HG03442 (cell line): ENCODE measurements around the gene LCN10.

ENCODE experiments used
- ATAC-seq: cut with Tn5 transposase; IDR thresholded peaks from one replicate; pipeline ENCODE4 v1.9.1; 2021; ENCODE audit warnings: mild to moderate bottlenecking, moderate library complexity; ENCODE audit not compliant: unreplicated experiment

Gene LCN10

DNA sequence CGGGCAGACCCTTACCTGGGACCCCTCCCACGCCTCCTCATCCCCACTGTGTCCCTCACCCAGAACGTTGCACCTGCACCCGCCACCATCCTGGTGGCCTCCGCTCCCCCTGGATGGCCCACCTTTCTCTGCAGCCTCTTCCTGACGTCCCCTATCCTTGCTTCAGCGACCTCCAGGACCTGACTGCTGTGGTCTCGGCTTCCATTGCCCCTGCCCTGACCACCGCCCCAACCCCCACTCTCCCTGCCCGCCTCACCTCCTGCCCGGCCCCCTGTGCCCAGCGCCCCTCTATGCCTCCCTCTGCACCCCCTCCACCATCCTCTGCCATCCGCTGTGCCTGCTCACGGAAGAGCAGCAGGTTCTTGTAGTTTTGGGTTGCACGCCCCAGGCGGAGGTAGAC, 2.2 kb downstream of the LCN10 start:
- ATAC-seq: no peak

DNA sequence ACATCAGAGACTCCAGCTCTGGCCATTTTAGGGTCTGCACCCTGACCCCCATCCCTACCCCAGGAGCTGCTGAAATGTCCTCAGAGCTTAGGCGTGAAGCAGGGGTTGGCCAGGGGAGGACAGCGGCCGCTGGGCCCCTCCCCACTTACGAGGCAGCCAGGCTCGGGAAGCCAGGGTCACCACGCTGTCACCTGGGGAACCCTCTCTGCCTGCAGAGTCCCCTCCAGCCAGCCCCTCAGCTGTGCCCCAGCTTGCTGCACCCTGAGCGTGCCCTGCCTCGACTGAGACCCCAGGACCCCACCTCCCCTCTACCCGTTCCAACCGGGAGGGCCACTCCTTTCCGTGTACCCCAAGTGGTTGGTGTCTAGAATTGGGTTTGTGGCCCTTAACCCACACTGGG, 2.7 kb downstream of the LCN10 start:
- no peak for ATAC-seq

DNA sequence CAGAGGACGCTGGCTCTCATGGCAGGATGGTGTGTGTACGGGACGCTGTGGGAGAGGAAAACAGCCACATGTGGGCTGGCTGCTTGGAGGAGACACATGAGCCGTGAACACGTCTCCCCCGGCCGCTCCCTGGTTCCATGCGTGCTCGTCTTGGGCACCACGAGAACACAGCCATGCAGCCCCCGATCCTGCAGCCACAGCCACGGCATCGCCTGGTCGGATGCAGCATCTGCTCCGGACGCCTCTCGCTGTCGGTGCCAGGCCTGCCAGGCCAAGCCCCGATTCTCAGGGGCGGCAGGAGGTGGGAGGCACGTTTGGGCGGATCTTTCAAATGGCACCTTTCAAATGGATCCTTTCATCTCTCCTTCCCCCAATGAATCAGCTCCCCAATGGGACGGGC, 3.2 kb downstream of the LCN10 start:
- no peak for ATAC-seq

DNA sequence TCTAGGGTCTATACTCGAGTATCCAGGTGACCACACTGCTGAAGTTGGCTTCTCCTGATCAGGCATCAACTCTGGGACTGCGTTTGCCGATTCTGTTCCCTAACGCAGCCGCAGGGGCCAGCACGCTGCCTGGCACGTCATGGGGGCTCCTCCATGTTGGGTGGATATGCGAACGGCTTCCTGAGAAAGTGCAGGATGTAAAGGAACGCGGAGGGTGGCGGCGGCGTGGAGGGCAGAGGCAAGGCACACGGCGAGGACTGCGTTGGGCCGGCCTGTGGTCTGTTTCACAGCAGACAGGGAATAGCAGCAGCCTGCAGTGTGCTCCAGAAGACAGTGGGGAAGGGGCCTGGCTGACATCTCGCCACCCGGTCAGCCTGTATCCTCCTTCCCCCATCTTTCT, 3.8 kb downstream of the LCN10 start:
- ATAC-seq: no peak

DNA sequence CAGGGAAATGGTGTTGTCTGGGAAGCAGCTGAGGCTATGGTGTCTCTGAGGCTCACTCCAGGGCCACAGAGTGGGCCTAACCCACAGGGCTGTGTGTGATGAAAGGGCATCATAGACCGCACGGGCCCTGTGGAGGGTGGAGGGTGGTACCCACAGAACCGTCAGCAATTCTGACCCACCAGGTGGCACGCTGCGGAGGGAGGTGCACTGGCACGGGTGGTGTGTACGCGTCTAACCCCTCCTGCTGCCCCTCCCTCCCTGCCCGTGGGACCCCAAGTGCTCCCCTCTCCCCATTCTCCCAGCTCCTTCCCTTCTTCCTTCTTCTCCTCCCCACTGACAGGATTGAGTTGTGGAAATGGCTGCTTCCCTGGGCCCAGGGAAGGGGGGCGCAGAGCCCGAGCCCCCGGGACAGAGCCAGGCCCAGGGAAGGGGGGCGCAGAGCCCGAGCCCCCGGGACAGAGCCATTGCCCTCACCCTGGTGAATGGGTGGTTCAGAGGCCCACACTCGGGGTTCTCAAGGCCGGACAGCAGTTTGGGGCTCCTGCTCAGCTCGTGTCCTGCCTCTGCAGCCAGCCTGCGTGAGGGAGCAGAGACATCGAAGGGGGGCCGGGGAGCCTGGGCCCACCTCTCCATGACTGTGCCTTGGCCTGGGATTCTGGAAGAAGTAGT, 6.8 kb downstream of the LCN10 start:
- ATAC-seq: no peak

DNA sequence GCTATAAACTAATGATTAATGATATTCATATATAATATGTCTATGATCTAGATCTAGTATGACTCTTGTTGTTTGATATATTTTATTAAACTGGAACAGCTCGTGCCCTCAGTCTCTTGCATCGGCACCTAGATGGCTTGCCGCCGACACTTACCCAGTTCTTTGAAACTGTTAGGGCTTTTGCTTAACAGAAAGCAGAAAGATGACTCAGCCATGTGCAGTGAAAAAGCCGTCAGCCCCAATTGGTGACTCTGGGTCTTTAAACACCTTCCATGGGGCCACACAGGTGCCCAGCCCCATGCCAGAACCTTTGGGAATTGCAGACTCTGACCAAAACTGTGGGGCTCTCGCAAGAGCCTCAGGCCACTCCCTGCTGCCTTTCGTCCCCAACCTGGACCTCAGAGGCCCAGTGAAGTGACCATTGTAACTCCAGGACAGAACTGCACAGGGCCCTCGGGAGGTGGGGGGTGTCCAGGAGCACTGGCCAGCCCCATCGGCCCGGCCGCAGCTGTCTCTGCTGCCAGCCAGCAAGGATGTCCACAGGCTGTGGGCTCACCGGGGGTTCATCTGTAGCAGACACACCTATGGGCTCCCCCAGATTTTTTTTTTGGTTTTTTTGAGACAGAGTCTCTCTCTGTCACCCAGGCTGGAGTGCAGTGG, 7.8 kb downstream of the LCN10 start:
- no peak for ATAC-seq

DNA sequence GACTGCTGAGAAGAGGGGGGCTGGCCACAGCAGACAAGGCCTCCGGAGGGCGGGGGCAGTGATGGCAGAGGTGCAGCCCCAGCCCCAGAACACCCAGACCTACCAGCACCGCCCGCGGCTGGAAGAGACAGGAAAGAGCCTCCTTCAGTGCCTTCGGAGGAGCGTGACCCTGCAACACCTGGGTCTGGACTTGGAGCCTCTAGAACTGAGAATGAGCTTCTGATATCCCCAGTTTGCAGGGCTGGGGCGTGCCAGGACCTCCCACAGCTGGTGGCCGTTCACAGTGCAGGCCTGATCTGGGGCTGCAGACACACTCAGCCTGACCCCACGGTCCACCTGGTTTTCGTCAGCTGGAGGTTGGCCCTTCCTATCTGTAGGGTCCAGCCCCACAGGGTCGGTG, 9.1 kb downstream of the LCN10 start:
- no peak for ATAC-seq

DNA sequence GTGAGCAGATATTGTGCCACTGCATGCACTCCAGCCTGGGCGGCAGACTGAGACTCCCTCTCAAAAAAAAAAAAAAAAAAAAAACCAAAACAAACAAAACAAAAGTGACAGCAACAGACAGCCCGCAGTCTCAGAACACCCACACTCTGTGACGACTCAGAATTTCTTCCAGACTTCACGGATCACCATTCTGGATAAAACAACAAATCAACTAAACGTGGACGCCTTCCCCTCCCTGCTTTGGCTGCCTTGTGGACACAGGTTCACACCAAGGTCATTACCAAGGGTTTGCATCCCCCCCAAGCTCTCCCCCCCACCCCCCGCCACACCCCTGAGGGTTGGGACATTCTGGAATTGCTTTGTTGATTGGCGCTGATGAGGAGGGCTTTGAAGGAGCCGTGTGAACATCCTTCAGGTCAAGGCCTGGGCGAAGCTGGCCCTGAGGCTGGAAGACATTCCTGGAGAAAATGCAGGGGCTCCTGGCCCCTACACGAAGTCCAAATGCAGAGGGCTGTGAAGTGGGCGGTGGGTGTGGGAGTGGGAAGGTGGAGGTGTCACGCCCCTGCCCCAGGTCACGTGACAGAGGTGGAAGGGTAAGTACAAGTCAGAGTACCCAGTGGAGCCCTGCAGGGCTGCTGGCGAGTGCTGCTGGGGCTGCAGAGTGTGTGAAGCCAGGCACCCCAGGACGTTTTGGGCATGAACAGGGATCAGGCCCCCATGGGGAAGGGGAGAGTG, 10.1 kb downstream of the LCN10 start:
- no peak for ATAC-seq

DNA sequence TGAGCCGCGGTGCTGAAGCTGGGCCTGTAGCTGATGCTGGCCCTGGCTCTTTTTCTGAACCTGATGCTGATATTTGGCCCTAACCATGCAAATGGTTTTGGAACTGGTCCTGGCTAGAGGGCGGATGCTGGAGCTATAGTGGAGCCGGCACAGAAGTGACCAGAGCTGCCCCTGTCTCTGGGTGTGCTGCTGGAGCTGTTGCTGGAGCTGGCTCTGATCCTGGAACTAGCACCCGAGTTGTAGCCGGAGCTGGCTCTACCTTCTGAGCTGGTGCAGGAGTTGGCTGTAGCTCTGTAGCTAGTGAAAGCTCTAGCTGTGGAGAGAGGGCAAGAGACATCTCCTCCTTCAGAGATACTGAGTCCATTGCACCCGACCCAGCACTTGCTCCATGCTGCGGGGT, 12.8 kb downstream of the LCN10 start:
- no peak for ATAC-seq

DNA sequence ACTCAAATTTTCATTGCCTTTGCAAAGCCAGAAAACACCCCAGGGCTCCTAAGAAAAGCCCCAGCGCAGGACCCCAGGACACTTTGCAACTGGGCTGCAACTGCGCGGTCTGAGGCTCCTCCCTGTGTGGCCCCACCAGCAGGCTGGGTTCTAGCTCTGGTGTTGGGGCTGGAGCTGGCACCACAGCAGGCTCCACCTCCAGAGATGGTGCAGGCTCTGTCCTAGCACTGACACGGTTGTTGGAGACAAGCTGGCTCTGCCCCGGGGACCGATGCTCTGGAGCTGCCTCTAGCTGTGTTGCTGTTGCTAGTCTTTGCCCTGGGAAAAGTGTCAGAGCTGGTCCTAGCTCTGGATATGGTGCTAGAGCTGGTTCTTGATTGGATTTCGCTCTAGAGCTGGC, 13.6 kb downstream of the LCN10 start:
- no peak for ATAC-seq

DNA sequence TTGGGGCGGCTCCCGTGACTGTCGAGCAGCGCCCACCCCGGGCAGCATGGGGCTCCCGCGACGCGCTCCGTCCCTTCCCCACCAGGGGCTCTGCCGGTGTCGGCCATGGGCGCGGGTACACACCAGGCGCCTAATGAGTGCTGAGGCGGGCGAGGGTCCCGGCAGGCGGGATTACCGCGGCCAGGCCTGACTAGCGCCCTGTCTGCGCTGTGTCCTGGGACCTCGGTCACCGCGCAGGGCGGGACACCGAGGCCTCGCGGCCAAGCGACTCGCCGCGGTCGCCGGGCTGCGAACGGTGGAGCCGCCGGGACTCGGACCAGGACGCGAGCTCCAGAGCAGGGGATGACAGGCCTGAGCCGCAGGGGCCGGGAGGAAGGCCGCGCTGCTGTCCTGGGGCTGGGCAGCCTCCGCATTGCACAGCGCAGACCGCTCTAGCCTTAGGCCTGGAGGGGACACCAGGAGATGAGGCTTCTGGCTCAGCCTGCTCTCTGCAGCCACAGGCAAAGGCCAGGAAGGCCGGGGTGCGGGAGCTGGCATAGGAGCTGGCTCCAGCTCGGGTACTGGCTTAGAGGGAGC, 14.1 kb downstream of the LCN10 start:
- peak; percentile 21 for ATAC-seq

DNA sequence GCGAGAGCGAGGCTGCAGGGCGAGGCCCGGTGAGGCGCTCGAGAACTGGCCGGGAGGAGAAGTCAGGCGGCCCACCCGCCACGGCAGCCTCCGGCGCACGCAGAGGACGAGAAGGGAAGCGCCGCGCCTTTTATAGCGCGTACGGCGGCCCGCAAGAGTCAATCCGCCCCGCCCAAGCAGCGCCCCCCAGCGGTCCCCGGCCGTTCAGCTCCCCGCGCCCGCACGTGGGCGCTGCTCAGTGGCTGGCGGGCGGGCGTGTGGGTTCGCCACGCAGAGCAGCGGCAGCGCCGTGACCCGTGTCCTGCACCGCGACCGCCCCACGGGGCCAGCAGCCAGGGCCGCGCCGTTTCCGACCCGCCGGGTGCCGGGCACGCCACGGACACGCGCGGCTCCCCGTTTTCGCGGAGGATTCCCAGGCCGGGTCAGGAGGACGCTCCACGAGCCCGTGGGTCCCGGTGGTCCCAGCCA, 14.6 kb downstream of the LCN10 start:
- peak; percentile 71 for ATAC-seq

DNA sequence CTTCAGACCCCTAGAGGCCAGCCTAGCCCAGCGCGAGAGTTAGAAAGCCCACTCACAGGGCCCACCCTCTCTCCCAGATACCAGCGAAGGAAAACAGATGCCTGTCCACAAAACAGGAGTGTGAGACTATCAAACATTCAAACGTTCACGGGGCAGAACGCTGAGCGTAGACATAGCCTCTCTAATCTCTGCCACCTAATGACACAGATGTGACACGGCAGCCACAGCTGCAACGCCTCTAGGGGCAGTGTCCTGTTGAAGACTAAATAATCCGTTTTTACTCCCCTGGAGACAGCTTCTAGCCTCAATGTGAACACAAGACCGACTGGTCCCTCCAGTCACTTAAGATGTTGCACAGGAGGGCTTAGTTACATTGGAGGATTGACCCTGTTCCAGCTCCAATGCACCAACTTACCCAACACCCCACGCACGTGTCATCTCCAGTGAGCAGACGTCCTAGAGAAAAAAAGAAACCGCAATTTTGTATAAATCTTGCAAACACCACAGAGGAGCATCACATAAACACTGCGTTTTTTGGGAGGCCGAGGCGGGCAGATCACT, 16.0 kb downstream of the LCN10 start:
- ATAC-seq: no peak

DNA sequence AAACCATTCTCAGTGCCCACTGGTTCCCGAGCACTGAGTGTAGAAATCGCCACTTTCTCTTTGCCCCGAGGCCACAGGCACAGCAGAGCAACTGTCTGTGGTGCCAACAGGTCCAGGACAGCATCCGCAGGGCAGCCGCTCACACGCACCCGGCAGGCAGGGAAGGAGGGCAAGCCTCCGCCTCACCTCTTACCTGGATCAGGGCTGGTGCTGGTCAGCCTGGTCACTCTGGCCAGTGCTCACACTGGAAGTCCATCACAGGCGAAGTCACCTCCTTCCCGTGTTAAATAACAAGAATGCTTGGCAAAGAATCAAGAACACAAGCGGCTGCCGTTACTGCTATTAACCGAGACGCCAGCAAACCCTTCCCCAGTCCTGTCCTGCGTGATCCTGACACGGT, 16.6 kb downstream of the LCN10 start:
- ATAC-seq: no peak

DNA sequence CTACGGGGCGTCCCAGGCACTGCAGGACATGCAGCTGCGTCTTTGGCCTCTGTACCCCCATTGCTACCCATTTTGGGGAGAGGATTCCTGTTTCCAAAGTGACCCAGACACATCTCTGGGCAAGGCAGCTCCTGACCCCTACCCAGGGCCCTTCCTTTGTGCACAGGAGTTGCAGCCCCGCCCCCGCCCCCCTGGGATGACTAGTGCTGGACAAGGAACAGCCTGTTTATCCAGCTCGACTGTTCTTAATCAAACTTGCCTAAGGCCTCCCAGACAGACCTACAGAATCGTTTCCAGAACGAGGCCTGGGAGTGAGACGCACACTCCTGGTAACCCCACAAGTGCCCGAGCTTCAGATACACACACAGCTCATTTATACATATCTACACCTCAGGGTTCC, 17.1 kb downstream of the LCN10 start:
- no peak for ATAC-seq

DNA sequence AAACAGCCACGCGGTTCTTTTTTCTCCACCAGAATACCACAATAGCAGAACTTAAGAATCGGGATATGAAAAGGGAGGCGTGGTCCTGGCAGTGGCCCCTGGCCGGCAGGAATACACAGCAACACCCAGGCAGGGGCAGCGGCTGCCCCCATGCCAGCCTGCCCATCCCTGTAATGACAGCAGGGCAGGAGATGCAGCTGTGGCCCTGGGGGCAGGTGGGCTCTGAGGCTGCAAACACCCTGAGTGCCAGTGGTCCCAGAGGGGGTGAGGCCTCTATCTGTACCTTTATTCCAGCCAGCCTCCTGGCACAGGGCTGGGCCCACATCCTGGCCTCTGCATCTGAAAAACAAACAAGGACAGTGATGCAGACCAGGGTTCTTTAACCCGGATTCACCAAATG, 18.0 kb downstream of the LCN10 start:
- no peak for ATAC-seq

DNA sequence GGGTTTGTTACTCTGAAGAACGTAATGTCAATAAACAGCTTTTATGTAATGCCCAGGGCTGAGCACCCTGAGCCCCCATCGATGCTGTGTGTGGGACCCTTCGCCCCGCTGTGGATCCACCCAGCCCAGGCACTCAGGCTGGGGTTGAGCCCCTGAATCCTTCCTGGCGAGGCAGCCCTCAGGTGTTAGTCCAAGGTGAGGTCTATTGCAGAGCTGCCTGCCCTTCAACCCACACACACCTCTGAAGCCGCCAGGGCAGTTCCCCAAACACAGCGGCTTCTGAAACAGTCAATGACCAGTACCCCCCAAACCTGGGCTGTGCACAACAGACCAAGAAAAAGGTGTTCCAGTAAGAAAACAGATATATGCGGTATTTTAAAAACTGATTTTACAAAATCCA, 18.8 kb downstream of the LCN10 start:
- no peak for ATAC-seq

DNA sequence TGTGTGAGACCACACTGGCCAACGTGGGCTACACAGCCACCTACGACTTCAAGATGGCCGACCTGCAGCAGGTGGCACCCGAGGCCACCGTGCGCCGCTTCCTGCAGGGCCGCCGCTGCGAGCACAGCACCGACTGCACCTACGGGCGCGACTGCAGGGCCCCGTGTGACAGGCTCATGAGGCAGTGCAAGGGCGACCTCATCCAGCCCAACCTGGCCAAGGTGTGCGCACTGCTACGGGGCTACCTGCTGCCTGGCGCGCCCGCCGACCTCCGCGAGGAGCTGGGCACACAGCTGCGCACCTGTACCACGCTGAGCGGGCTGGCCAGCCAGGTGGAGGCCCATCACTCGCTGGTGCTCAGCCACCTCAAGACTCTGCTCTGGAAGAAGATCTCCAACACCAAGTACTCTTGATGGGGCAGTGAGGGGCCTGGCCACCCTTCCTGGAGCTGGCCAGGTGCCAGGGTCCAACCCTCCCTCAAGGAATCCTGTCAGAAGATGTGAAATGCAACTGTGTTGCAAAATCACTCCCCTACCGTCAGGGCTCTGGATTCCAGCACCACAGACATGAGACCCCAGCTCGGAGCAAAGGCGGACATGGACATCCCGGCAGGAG, 19.3 kb downstream of the LCN10 start:
- no peak for ATAC-seq

DNA sequence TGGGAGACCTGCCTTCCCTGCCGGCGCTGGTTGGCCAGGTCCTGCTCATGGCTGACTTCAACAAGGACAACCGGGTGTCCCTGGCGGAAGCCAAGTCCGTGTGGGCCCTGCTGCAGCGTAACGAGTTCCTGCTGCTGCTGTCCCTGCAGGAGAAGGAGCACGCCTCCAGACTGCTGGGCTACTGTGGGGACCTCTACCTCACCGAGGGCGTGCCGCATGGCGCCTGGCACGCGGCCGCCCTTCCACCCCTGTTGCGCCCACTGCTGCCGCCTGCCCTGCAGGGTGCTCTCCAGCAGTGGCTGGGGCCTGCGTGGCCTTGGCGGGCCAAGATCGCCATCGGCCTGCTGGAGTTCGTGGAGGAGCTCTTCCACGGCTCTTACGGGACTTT, 19.8 kb downstream of the LCN10 start:
- ATAC-seq: no peak

DNA sequence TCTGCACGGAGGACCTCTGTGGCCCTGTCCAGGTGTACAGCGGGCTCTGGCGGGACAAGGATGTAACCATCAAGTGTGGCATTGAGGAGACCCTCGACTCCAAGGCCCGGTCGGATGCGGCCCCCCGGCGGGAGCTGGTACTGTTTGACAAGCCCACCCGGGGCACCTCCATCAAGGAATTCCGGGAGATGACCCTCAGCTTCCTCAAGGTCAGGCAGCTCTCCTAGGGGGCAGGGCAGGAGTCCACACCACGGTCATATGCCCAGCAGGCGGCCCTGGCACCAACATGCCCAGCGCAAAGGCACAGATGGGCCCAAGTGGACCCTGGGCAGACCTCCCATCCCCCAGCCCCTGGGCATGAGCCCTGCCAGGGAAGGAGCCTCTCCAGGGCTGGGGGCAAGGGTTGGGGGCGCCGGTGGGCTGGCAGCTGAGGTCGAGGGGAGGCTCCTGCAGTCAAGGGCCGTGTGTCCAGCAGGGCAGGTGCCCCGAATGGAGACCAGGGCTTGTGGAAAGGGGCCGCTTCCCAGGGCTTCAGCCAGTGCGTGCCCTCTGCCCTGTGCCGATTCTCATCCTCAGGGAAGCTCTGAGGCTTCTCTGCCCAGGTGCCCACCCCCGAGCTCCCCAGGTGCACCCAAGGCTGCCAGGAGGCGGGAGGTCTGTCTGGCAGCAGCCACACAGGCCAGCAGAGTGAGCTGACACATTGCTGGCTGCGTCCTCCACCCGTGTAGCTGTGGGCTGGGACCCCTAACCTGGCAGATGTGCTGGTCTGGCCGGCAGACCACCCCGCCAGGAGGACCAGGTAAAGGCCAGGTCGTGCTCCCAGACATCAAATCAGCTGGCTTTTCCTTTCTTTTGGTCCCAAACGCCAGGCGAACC, 20.4 kb downstream of the LCN10 start:
- ATAC-seq: no peak
